IPS-NIHi11 (cell line): ENCODE data around the gene RGL2.
"Not testable (repeated sequence)": the region's sequence is repeated elsewhere in the genome, so short reads cannot be mapped to it uniquely, and the experiment has no call there.

Experiments used
- DNase-seq: peaks from one replicate; pipeline ENCODE4 v3.0.0; 2012; ENCODE audit warnings: mixed read lengths, low spot score

The RGL2 gene

GRCh38 chr6:33273924-33274902 lies 24.5 kb downstream of the RGL2 start:
- no peak for DNase-seq

- DNase-seq = no peak
Observed at GRCh38 chr6:33273129-33273923, 25.4 kb downstream of the RGL2 start.

GRCh38 chr6:33272275-33273128 lies 26.2 kb downstream of the RGL2 start:
- DNase-seq = no peak

- peak; percentile 87 for DNase-seq
Observed at GRCh38 chr6:33271468-33272274, 27.1 kb downstream of the RGL2 start, which contains the start of the genes RPS18 and VPS52. Gene RPS18, plus strand, starts transcription at chr6:33272075. Its CDS starts 45 bp downstream, at chr6:33272120. Gene VPS52, minus strand, starts transcription at chr6:33271876. Its CDS starts 201 bp downstream, at chr6:33271675.

GRCh38 chr6:33271117-33271467 lies 27.6 kb downstream of the RGL2 start:
- DNase-seq = no peak

- no peak for DNase-seq
Observed at GRCh38 chr6:33264015-33264414, 34.7 kb downstream of the RGL2 start.

GRCh38 chr6:33262490-33262889 lies 36.3 kb downstream of the RGL2 start:
- DNase-seq = not testable (repeated sequence)

GRCh38 chr6:33259032-33259431 lies 39.7 kb downstream of the RGL2 start:
- DNase-seq = no peak

- no peak for DNase-seq
Observed at GRCh38 chr6:33254591-33254990, 44.2 kb downstream of the RGL2 start.

- DNase-seq = no peak
Observed at GRCh38 chr6:33252759-33253158, 46.0 kb downstream of the RGL2 start.

- DNase-seq = no peak
Observed at GRCh38 chr6:33251395-33252012, 47.2 kb downstream of the RGL2 start.

- DNase-seq = no peak
Observed at GRCh38 chr6:33250731-33251130, 48.0 kb downstream of the RGL2 start.

GRCh38 chr6:33249732-33250630 lies 48.8 kb downstream of the RGL2 start:
- peak; percentile 11 for DNase-seq

- DNase-seq = peak; percentile 89
Observed at GRCh38 chr6:33248932-33249731, 49.6 kb downstream of the RGL2 start.

- DNase-seq = no peak
Observed at GRCh38 chr6:33248643-33248931, 50.2 kb downstream of the RGL2 start.

- peak; percentile 78 for DNase-seq
Observed at GRCh38 chr6:33247977-33248642, 50.6 kb downstream of the RGL2 start.

GRCh38 chr6:33243476-33243875 lies 55.3 kb downstream of the RGL2 start:
- DNase-seq = no peak

GRCh38 chr6:33241968-33242367 lies 56.8 kb downstream of the RGL2 start:
- no peak for DNase-seq
